GM21619 (cell line): ENCODE measurements around the gene ZBTB38.

Experiments
- ATAC-seq: cut with Tn5 transposase; IDR thresholded peaks from one replicate; pipeline ENCODE4 v1.9.1; 2021; ENCODE audit not compliant: unreplicated experiment

Gene ZBTB38

DNA sequence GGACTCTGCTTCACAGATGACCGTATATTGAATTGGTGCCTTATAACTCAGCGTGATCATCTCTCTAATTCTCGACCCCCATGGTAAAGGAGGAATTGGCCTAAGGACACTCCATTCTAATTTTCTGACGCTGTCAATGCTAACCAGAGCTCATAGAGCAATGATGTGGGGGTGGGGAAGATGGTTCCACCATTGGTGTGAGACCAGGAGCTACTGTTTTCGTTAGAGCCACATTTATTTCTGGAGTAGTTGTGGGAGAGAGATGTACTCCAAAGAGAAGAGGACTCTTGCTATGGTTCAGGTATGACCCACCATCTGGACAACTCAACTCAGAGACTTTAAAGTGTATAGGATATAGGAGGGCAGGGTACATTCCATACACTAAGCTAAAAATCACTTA lies 16.3 kb downstream of the ZBTB38 start:
- ATAC-seq, result no peak

DNA sequence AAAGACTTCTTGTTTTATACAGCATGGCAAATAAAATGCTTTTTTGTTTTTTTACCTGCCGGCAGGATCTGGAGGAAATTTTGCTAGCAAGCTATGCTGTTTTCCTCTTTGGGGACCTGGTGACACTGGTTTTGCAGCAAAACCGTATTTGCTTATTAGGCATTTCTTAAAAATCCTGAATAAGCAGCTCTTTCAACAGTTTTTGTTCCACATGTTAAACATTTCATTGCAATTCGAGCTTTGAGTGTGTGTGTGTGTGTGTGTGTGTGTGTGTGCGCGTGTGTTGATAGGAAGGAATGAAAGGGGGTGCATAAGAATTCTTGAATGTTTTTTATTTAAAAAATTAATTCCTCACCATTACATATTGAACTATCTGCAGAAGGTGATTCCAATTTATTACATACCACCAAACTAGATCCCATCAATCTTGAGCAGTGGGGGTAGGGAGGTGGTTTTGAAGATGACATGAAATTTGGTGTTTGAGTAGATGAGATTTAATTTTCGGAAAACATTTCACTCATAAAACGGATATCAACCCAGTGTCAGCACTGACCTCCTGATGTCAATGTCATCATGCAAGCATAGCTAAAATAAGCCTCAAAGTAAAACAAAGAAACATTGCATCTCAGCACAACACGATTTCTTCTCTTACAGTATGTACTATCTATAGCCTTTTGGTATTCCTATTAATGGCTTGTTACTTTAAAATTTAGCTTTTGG lies 17.3 kb downstream of the ZBTB38 start:
- no peak for ATAC-seq

- no peak for ATAC-seq
Measured at GRCh38 chr3:141386126-141386488, 17.8 kb downstream of the ZBTB38 start.

DNA sequence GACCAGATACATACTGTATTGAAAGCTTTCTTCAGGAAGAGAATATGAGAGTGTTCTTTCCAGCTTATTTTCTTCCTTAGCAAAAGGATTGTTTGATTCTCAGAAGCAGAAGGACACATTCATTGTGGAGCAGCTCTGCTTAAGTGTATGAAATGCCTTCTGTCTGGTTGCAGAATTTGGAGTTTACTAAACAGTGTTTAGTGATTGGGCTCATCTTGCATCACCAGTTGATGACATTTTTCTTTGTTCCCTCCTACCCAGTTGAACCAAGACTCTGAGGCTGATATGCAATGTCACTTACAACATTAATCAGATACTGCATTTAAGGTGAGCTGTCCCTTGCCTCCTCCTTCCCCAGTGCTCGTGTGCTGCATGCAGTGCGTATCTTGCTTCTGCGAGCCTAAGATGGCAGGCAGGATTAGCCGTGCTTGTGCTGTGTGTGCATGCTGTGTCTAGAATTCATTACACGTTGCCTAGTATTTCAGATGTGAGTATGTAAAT lies 18.4 kb downstream of the ZBTB38 start:
- peak; percentile 37 for ATAC-seq

DNA sequence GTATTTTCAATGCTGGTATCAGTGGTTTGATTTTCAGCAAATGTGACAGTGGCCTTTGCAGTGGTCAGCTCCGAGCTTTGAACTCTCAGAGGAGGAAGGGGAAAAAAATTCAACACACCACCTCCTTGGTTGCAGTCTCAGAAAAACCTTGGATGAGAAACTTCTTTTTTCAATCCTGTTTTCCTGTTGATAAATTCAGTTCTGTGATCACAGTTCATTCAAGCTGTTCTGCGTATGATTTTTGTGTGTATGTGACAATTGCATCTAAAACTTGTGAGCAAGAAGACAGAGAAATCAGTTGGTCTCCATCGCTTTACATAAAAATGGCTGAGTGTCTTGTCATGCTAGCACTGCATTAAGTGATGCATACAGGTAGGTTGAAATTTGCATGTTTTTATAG lies 19.2 kb downstream of the ZBTB38 start:
- ATAC-seq, result no peak

GRCh38 chr3:141388395-141388794 lies 20.1 kb downstream of the ZBTB38 start:
- ATAC-seq, result no peak

DNA sequence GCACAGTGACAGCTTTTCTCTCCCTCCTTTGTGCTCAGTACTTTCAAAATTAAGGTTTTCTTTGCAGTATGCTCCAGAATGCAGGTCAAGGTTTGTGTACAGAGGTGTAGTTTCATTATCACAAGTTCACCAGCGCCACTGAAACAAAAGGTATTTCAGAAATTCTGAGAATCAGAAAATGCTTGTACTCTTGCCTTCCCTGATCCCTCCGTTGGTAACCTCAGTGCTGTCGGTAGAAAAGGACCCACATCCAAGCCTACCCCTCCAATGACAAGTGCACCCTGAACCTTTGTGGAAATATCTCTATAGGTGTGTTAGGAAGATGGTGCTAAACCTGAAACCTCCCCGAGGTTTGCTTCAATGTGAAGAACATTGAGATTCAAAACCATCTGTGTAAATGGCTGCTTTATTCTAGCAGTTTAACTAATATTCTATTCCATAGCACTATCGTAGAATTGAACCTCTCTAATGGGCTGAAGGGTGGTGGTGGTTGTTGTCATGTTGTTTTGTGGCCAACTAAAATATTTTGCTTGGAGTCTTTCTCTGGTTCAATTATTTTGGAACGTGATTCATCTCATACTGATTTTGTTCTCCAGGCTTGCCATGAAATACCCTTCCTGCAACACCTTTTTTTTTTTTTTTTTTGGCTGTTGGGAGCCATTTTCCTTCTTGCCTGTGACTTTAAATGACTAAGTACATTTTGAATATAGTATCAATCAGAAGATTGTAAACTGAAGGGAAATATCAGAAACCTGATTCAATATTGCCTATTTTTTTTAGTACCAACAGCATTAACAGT lies 20.7 kb downstream of the ZBTB38 start:
- ATAC-seq, result no peak

DNA sequence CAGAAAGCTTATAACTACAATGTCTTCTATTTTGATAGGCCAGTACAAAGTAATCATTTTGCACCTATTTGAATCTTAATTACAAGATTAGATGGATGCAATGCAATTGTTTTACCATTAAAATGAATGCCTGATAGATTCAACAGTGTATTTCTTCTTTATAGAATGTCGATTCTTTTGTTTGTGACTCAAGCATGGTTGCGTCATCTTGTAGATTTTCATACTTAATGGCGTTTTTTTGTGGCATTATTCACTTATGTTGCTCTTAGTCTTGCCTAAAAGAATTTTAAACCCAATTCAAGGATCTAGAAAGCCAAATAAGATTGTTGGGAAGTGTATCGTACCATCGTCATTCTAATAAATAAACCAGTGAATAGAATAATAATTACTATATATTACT lies 21.4 kb downstream of the ZBTB38 start:
- no peak for ATAC-seq

DNA sequence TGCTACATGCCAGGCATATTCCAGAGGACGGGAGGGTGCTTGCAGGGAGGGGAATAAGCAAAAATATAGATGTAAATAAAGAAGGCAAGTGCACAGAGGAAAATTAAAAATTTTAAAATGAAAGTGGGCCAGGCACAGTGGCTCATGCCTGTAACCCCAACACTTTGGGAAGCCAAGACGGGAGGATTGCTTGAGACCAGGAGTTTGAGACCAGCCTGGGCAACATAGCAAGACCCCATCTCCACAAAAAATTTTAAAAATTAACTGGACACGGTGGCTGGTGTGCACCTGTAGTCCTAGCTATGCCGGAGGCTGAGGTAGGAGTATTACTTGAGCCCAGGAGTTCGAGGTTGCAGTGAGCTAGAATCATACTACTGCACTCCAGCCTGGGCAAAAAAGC lies 22.4 kb downstream of the ZBTB38 start:
- no peak for ATAC-seq

DNA sequence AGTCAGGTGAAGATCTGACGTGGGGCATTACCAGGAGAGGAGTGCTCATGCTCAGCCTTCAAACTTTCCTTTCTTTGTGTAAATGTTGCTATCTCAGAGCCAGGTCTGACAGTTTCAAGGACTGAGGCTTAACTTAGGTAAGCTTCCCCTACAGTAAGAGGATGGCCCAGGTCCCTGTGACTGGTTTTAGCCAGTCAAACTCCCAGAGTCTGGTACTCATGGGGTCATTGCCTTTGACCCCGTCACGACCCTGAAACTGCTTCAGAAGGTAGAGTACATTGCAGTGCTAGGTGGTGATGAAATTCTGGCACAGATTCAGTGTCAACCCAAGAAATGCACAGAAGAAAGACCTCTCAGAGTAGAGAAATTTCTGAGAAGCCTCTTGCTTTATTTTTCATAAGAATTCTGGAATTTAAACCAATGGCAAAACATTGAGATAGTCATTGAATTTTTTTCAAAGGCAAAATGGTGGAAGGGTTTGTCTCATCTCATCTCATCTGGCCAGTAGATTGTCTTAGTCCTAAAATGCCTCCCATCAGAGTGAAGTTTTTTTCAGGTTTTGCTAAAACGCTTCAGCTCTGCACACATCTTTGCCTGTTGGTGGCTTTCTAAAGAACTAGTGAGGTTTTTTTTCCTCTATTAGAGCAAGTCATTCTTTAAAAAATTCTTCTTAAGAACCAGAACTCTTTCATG lies 23.1 kb downstream of the ZBTB38 start:
- no peak for ATAC-seq

GRCh38 chr3:141391991-141392316 lies 23.6 kb downstream of the ZBTB38 start:
- ATAC-seq, result no peak

DNA sequence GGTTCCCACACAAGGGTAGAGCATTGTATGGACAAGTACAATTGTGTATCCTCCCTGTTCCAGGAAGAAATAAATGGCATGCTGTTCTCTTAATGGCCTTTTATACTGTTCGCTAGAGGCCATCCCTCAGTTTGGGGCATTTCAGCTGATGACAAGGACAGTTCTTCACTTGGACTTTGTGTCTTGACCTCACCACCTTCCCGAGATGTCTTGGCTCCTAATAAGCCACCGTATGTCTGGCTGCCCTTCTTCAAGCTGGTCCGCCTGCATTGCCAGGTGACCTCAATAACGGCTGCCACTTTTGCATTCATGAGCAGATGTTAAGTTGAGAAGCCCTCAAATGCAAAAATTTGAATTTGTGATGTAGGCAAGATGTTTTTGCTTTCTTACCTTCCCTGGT lies 24.1 kb downstream of the ZBTB38 start:
- ATAC-seq, result no peak

- ATAC-seq, result no peak
Measured at GRCh38 chr3:141392897-141393734, 24.8 kb downstream of the ZBTB38 start.

DNA sequence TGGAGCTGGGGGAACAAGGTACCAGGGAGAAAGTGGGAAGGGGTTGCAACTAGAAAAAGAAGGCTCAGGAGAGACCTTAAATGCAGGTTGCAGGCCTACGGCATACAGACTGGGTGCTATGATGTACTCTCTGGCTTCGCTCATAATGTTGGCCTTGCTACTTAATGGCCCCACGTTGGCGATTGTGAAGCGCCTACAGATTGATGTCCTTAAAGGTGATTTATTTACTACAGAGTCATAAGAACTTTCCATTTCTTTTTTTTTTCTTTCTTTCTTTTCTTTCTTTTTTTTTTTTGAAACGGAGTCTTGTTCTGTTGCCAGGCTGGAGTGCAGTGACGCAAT lies 25.4 kb downstream of the ZBTB38 start:
- ATAC-seq, result no peak

GRCh38 chr3:141394560-141394959 lies 26.3 kb downstream of the ZBTB38 start:
- ATAC-seq, result no peak

GRCh38 chr3:141395005-141395589 lies 26.8 kb downstream of the ZBTB38 start:
- no peak for ATAC-seq

DNA sequence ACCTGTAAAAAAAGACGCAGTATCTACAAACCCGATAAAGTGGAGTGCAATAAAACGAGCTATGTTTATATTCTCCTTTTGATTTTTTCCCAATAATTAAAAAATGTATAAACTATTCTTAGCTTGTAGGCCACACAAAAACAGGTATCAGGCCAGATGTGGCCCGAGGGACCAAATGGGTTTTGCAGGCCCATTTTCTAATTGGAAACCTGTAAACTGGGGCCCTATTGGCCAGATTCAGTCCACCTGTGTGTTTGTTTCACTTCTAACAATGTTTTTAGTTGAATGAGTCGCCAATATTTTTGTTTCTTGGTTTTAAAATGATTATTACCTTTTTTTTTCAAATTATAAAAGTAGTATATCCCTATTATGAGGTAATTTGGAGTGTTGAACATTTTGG lies 29.7 kb downstream of the ZBTB38 start:
- no peak for ATAC-seq

DNA sequence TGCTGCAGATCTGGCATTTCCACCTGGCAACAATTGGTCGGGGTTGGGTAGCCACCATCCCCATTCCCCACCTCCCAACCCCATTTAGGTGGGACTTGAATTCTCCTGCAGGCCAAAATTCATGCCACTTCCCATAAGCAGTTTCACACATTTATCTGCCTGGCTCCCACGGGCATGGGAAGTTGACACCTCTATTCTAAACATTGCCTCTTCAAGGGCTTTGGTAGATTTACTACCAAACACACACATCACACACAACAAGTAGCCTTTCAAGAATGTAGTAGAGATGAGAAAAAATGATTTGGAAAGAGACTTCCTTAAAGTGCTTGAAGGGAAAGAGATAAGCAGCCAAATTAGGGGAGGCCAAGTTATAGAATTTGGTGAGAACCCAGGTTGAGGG lies 30.9 kb downstream of the ZBTB38 start:
- ATAC-seq, result no peak

DNA sequence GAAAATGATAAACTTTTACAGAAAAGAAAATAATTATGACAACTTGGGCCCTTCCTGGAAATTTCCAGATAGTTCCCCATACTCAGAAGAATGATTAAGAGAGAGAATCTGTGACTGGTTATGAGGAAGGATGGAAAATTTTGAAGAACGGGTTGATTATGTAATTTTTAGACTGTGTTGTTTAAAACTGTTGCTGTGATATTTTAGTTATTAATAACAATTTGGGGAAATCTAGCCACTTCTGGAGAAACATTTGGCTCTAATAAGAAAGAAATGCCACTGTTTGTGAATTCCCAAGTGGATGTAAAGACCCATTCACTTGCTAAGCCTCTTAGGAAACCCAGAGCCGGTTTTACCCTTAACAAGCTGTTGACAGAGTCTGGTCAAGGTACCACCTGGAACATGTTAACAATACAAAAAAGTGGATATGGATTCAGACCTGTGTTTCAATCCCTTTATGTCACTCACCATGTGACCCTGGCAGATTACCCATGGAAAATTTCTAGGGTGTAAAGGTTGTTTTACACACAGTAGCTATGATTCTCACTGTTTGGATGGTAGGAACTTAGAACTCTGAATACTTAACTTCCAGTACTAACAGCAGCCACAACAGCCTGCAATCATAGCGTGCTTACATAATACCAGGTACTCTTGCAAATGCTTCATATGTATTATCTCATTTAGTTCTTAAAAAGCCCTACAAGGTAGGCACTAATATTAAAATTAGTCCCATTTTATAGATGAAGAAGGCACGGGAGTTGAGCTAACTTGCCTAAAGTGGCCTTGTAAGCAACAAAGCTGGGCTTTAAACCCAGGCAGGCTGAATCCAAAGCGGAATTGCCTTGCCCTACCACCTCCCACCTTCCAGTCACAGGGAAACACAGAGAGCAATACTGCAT lies 32.0 kb downstream of the ZBTB38 start:
- no peak for ATAC-seq

DNA sequence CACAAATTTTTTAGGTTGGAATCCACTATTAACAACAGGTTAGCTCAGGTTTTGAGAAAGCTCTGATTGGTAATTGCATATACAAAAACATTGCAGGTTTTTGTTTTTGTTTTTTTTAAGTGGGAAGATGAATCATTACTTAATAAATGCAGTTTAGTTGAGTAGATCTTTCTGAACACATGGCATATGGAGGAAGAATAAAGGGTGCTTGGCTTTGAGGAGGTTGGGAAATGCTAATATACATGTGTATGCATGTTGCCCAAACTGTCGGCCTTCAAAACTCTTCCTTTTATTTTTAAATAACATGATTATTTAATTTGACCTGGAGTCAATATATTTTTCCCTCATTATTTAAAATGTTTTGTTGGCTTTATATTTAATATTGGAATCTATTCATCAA lies 32.8 kb downstream of the ZBTB38 start:
- no peak for ATAC-seq
